Measurements from ENCODE around the gene MOB1A. TPM values are rescaled to one million over a fixed set of nuclear protein-coding genes. Genes with fewer than 3 reads are reported as not detected.

The MOB1A gene
- total RNA-seq, 1 experiment from 2014 or later = 88.2 TPM

Other genes starting within 250 kb of the MOB1A start
- gene TET3, start 194.0 kb downstream of the MOB1A start, total RNA-seq (2021) = 16.4 to 19.3 TPM (median 18.2 TPM) in 3 replicates
- 58.2 to 66.1 TPM (median 65.8 TPM) in 3 replicates for gene BOLA3, start 31.0 kb downstream of the MOB1A start, total RNA-seq (2021)
- gene MTHFD2, start 19.7 kb upstream of the MOB1A start, total RNA-seq (2021) = 192 to 251 TPM (median 193 TPM) in 3 replicates
- gene SLC4A5, start 164.5 kb upstream of the MOB1A start, total RNA-seq (2021) = 0.62 to 1.8 TPM (median 1.2 TPM) in 3 replicates
- gene DCTN1, start 201.4 kb upstream of the MOB1A start, total RNA-seq (2021) = 165 to 179 TPM (median 168 TPM) in 3 replicates
- 2.9 to 3.6 TPM (median 3.3 TPM) in 3 replicates for gene C2orf81, start 242.7 kb upstream of the MOB1A start, total RNA-seq (2021)
- 55.2 to 95.7 TPM (median 89.3 TPM) in 3 replicates for gene WDR54, start 242.9 kb upstream of the MOB1A start, total RNA-seq (2021)